Endothelial cell of umbilical vein (primary cell): ENCODE data around the gene UBE2E1. TPM values are rescaled to one million over a fixed set of nuclear protein-coding genes. Genes with fewer than 3 reads are reported as not detected.
A peak's percentile ranks its signal among the peaks of the same experiment; 100 is the strongest.

Source experiments
- BruUV-seq: library from RNA; stranded (reverse); fragments of 400-500 nt; replicated peaks from 2 replicates; lab custom pipeline; 2021; lab: Mats Ljungman, UMichigan
- CTCF ChIA-PET: fragments of 300-600, 350-600 bp; sonication (Branson Sonifier 250); formaldehyde crosslinking; loops from one replicate; lab custom pipeline; 2021; ENCODE audit warnings: antibody characterized with exemption, inconsistent platforms; lab: Charles Lee
- POLR2A ChIA-PET: fragments of 300-600, 350-600 bp; sonication (Branson Sonifier 250); formaldehyde crosslinking; loops from one replicate; lab custom pipeline; 2021; ENCODE audit warnings: antibody characterized with exemption, inconsistent platforms; lab: Charles Lee
- DNase-seq: peaks from one replicate; pipeline ENCODE4 v3.0.0-alpha.2; 2011; ENCODE audit warnings: low read depth, low spot score
- FAIRE-seq: peaks from 2 replicates; lab custom pipeline; 2011; peaks lifted over from hg19 to GRCh38; lab: Jason Lieb, UNC
- H2AFZ ChIP-seq: 2 replicates; pipeline ENCODE4 v1.6.0; 2012; ENCODE audit warnings: low read depth, low read length, control low read depth, inconsistent platforms
- H3K27ac ChIP-seq: 2 replicates; pipeline ENCODE4 v1.5.1; 2011; ENCODE audit warnings: low read depth, mild to moderate bottlenecking, control low read depth, low read length, moderate library complexity; ENCODE audit not compliant: insufficient read depth
- H3K27me3 ChIP-seq, 2 experiments: 2 replicates each; pipeline versions ENCODE4 v1.6.0 to v1.6.1; 2011; ENCODE audit warnings: low read length in 2 of 2, mixed read lengths in 1 of 2; ENCODE audit not compliant: control insufficient read depth in 2 of 2, insufficient read depth in 2 of 2
- H3K36me3 ChIP-seq, 2 experiments: 2 replicates in 1 of 2; 3 replicates in 1 of 2; pipeline ENCODE4 v1.5.1; 2011; ENCODE audit warnings: low read length in 2 of 2, mild to moderate bottlenecking in 1 of 2, moderate library complexity in 1 of 2; ENCODE audit not compliant: control insufficient read depth in 2 of 2, insufficient read depth in 2 of 2; ENCODE audit errors: extremely low read depth in 1 of 2
- H3K4me1 ChIP-seq: 3 replicates; pipeline ENCODE4 v1.5.1; 2011; ENCODE audit warnings: mild to moderate bottlenecking, low read length; ENCODE audit not compliant: control insufficient read depth, insufficient read depth; ENCODE audit errors: extremely low read depth
- H3K4me2 ChIP-seq: 2 replicates; pipeline ENCODE4 v1.6.1; 2011; ENCODE audit warnings: low read length, control low read depth, mixed read lengths; ENCODE audit not compliant: insufficient read depth
- H3K4me3 ChIP-seq, 3 experiments: fragments of 200-600 bp in 1 of 3; sonication (generic), shearing (Covaris generic) in 1 of 3; replicated peaks in 1 of 3; 2 replicates each; pipeline ENCODE4 v1.5.1; 2011 to 2016; ENCODE audit warnings: control low read depth in 3 of 3, low read length in 3 of 3, mild to moderate bottlenecking in 2 of 3, inconsistent platforms in 1 of 3, low read depth in 1 of 3, moderate library complexity in 1 of 3; ENCODE audit not compliant: insufficient read depth in 1 of 3
- H3K79me2 ChIP-seq: 2 replicates; pipeline ENCODE4 v1.6.0; 2012; ENCODE audit warnings: low read length, inconsistent platforms; ENCODE audit not compliant: control insufficient read depth, insufficient read depth
- H3K9ac ChIP-seq: replicated peaks from 2 replicates; pipeline ENCODE3; 2011; ENCODE audit warnings: low read length, control low read depth; ENCODE audit not compliant: insufficient read depth; ENCODE audit errors: extremely low read depth
- H3K9me1 ChIP-seq: replicated peaks from 3 replicates; pipeline ENCODE4 v1.6.0; 2011; ENCODE audit warnings: mild to moderate bottlenecking, low read length; ENCODE audit not compliant: control insufficient read depth, insufficient read depth; ENCODE audit errors: extremely low read depth
- H3K9me3 ChIP-seq: replicated peaks from 2 replicates; pipeline ENCODE4 v1.5.1; 2012; ENCODE audit warnings: low read length, inconsistent platforms; ENCODE audit not compliant: control insufficient read depth, insufficient read depth
- H4K20me1 ChIP-seq: replicated peaks from 2 replicates; pipeline ENCODE3; 2011; ENCODE audit warnings: mild to moderate bottlenecking, low read length; ENCODE audit not compliant: control insufficient read depth, insufficient read depth; ENCODE audit errors: extremely low read depth
- EZH2 ChIP-seq: IDR thresholded peaks from 2 replicates; pipeline ENCODE4 v1.6.1; 2012; ENCODE audit warnings: borderline replicate concordance, low read depth, mild to moderate bottlenecking, moderate library complexity, low read length, inconsistent platforms; ENCODE audit not compliant: severe bottlenecking
- FOS ChIP-seq: IDR thresholded peaks from 2 replicates; pipeline ENCODE4 v1.6.1; 2011; ENCODE audit warnings: mild to moderate bottlenecking, low read length, moderate library complexity, borderline replicate concordance; ENCODE audit not compliant: insufficient read depth
- GATA2 ChIP-seq: IDR thresholded peaks from 2 replicates; pipeline ENCODE4 v1.7.0; 2011; ENCODE audit warnings: low read depth, mild to moderate bottlenecking, moderate library complexity, mixed read lengths, low read length; ENCODE audit not compliant: insufficient read length, insufficient read depth
- JUN ChIP-seq: IDR thresholded peaks from 2 replicates; pipeline ENCODE4 v1.6.1; 2011; ENCODE audit warnings: borderline replicate concordance, low read depth; ENCODE audit not compliant: insufficient read length, insufficient read depth
- MYC ChIP-seq: IDR thresholded peaks from one replicate; pipeline ENCODE4 v1.6.1; 2011; ENCODE audit warnings: mild to moderate bottlenecking, low read depth, low read length
- POLR2A ChIP-seq: IDR thresholded peaks from 2 replicates; pipeline ENCODE4 v1.6.1; 2012; ENCODE audit warnings: low read depth, mild to moderate bottlenecking, control low read depth, low read length
- POLR2AphosphoS5 ChIP-seq: IDR thresholded peaks from 2 replicates; pipeline ENCODE4 v1.6.1; 2012; ENCODE audit warnings: low read depth, mild to moderate bottlenecking, control low read depth, low read length, moderate library complexity; ENCODE audit not compliant: insufficient read depth
- dilution Hi-C: fragments of 300-500 bp; cut with MboI; formaldehyde crosslinking; loops from one replicate; pipeline ENCODE4 v1.15.0; 2019; ENCODE audit warnings: low sequenced_read_pairs; ENCODE audit not compliant: extremely low pct_ligation_motif_present
- intact Hi-C: fragments of 100-400 bp; cut with micrococcal nuclease; formaldehyde crosslinking; loops from one replicate; pipeline ENCODE4 v1.10.0; 2022
- polyA plus RNA-seq, 4 experiments: library from polyadenylated mRNA; depleted of rRNA in 3 of 4; stranded (reverse) in 3 of 4; unstranded in 1 of 4; fragments of >200 nt; gene quantifications; 2 replicates each; pipeline versions ENCODE4 v1.2.1 to v1.2.3, GENCODE V29; 2011 to 2012; ENCODE audit warnings: missing spikeins in 1 of 4
- total RNA-seq: library from RNA; stranded (reverse); gene quantifications from 2 replicates; pipeline ENCODE4 v1.2.3, GENCODE V29; 2021
- TF ChIP-seq, protein P1 (sequence below), 2 donors: IDR thresholded peaks; 1 replicate in 1 of 2; 2 replicates in 1 of 2; pipeline ENCODE4 v1.5.1; 2011; ENCODE audit warnings: low read length in 2 of 2, mild to moderate bottlenecking in 2 of 2, moderate library complexity in 2 of 2, control low read depth in 1 of 2, inconsistent platforms in 1 of 2, low read depth in 1 of 2; ENCODE audit not compliant: insufficient read depth in 1 of 2; ENCODE audit errors: extremely low read depth in 1 of 2
- TF ChIP-seq, protein P2 (sequence below): IDR thresholded peaks from 2 replicates; pipeline ENCODE4 v1.6.1; 2011; ENCODE audit not compliant: insufficient read depth, insufficient read length

UBE2E1 gene
- total and polyA plus RNA-seq, 2 donors (not counting 3 experiments of a cell fraction or from before 2014, with no cell fraction given) = 72.7 to 114 TPM

DNA sequence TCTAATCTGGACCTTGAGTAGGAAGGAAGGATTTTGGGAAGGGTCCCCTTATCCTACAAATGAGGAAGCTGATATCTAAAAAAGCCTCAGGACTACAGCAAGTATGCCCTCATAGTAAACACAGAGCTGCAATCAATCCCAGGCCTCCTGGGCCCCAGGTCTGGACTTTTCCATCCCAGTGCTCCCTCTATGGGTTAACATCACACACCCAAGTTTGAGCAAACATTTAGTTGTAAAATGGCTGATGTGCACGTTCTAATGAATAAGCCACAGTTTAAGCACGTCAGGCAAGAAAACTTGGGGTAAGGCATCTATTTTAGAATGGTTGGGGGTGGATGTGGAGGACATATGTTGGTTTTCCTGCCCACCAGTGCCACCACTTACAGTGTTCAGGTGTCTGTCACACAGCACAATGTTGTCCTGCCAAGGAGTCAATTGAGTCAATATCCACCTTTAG lies 44.3 kb upstream of the UBE2E1 start:
- ChIA-PET CTCF (interaction anchor here (0.7 to 2.3 kb wide), 28 partner anchors 9 to 1198 kb away, joined by 3 to 12 read pairs (median 4); no protein-coding TSS in a partner anchor), POLR2A (interaction anchor here (0.6 kb wide), 2 partner anchors 27 to 144 kb away, joined by 3 to 9 read pairs; no protein-coding TSS in a partner anchor)
- H3K4me1 ChIP-seq = no peaks in the 10 kb centered on the region
- no peak overlapping the region for H2AFZ ChIP-seq
- DNase-seq = peak; percentile 60
- H3K9me1 ChIP-seq = no peaks in the 10 kb centered on the region
- no peak overlapping the region for H3K4me2 ChIP-seq
- intact Hi-C loops = loop anchor here (1.0 to 5.0 kb wide), 4 partner anchors 49 to 839 kb away; partner anchors contain the start of gene UBE2E2
- H3K9me3 ChIP-seq = no peaks in the 10 kb centered on the region
- no TSS peak for BruUV-seq
- no peaks in the 10 kb centered on the region for H3K79me2 ChIP-seq
- H3K9ac ChIP-seq = no peak overlapping the region
- dilution Hi-C loops = no loop called here
- no peaks in the 10 kb centered on the region for H4K20me1 ChIP-seq
- H3K36me3 ChIP-seq = no peaks in the 10 kb centered on the region
- TF ChIP-seq, protein P1, sequence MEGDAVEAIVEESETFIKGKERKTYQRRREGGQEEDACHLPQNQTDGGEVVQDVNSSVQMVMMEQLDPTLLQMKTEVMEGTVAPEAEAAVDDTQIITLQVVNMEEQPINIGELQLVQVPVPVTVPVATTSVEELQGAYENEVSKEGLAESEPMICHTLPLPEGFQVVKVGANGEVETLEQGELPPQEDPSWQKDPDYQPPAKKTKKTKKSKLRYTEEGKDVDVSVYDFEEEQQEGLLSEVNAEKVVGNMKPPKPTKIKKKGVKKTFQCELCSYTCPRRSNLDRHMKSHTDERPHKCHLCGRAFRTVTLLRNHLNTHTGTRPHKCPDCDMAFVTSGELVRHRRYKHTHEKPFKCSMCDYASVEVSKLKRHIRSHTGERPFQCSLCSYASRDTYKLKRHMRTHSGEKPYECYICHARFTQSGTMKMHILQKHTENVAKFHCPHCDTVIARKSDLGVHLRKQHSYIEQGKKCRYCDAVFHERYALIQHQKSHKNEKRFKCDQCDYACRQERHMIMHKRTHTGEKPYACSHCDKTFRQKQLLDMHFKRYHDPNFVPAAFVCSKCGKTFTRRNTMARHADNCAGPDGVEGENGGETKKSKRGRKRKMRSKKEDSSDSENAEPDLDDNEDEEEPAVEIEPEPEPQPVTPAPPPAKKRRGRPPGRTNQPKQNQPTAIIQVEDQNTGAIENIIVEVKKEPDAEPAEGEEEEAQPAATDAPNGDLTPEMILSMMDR (IDR thresholded peaks at IDR 0.05; ENCODE audit: extremely low read depth in 1 of 2, insufficient read depth in 1 of 2, low read depth in 1 of 2, low read length in 2 of 2) = peak; percentile 46
- TF ChIP-seq POLR2A = no peak
- no peak overlapping the region for H3K27ac ChIP-seq
- H3K27me3 ChIP-seq = no peaks in the 10 kb centered on the region
- H3K4me3 ChIP-seq = no peak overlapping the region
- FAIRE-seq = peak; percentile 76

DNA sequence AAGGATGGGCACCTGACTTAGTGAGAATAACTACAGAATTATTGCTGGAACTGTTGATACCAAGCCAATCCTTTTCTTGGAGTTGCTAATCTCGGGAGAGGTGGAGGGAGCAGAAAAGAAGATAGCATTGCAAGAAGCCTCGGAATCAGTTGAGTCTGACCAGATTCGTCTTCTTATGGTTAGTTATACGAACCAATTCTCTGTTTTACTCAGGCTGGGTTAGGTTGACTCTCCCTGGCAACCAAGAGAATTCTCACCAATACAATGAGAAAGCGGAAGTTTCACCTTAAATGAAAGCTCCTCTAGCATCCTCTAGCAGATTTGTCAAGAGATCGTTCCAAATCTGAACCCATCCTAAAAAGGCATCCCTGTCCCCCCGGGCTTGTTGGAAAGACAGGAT lies 43.5 kb upstream of the UBE2E1 start:
- Histone ChIP-seq H3K36me3 (no peaks in the 10 kb centered on the region), H3K9ac (no peak overlapping the region), H3K27me3 (no peaks in the 10 kb centered on the region), H3K4me2 (no peak overlapping the region), H3K9me3 (no peaks in the 10 kb centered on the region), H3K27ac (no peak overlapping the region), H2AFZ (no peak overlapping the region), H3K4me1 (no peaks in the 10 kb centered on the region), H3K9me1 (no peaks in the 10 kb centered on the region), H3K4me3 (no peak overlapping the region), H4K20me1 (no peaks in the 10 kb centered on the region), H3K79me2 (no peaks in the 10 kb centered on the region)
- TF ChIP-seq FOS = no peak
- TF ChIP-seq POLR2AphosphoS5 = no peak
- TF ChIP-seq POLR2A = no peak
- TF ChIP-seq GATA2 = no peak
- TF ChIP-seq, protein P2, sequence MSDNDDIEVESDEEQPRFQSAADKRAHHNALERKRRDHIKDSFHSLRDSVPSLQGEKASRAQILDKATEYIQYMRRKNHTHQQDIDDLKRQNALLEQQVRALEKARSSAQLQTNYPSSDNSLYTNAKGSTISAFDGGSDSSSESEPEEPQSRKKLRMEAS = no peak
- no peak for TF ChIP-seq MYC
- TF ChIP-seq JUN = no peak
- TF ChIP-seq, protein P1 (IDR thresholded peaks at IDR 0.05; ENCODE audit: extremely low read depth in 1 of 2, insufficient read depth in 1 of 2, low read depth in 1 of 2, low read length in 2 of 2) = no peak
- no peak for TF ChIP-seq EZH2
- BruUV-seq = no TSS peak
- DNase-seq (no peak), FAIRE-seq (no peak)
- dilution Hi-C loops (no loop called here), intact Hi-C loops (loop anchor here (5.0 kb wide), 1 partner anchor 560 kb away; the partner anchor contains the start of gene UBE2E2)
- ChIA-PET CTCF (interaction anchor here (1.2 to 1.8 kb wide), 6 partner anchors 8 to 801 kb away, joined by 3 to 10 read pairs (median 4); no protein-coding TSS in a partner anchor), POLR2A (no interaction called here)
